GM18870 (cell line): Measurements from ENCODE around the gene ACTBL2.
"Not testable (repeated sequence)": the region's sequence is repeated elsewhere in the genome, so short reads cannot be mapped to it uniquely, and the experiment has no call there.

ENCODE experiments used
- ATAC-seq: cut with Tn5 transposase; IDR thresholded peaks from one replicate; pipeline ENCODE4 v1.9.1; 2021; ENCODE audit warnings: moderate library complexity; ENCODE audit not compliant: unreplicated experiment

Gene ACTBL2

DNA sequence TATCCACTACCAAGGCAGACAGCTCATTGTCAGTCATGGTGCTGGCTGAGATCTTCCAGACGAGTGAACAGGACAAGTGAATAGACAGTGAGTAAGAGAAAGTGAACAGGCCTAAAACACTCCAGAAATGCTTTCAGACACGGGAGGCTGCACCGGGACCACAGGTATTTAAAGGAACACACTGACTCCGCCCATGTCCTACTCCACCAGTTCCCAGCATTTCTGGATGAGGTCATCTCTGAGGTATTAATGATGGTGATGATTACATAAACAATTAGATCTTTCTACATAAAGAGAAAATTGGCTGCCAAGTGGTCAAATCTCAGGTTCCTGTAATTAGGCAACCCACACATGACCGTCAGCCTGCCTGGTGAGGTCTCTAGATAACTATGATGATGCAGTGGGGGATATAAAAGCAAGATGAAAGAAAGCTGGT is at the start of gene ACTBL2:
Gene ACTBL2, minus strand, starts transcription at position 141 of the 436 bp plus-strand sequence. Its CDS starts 104 bp downstream, at position 37.
- no peak for ATAC-seq

DNA sequence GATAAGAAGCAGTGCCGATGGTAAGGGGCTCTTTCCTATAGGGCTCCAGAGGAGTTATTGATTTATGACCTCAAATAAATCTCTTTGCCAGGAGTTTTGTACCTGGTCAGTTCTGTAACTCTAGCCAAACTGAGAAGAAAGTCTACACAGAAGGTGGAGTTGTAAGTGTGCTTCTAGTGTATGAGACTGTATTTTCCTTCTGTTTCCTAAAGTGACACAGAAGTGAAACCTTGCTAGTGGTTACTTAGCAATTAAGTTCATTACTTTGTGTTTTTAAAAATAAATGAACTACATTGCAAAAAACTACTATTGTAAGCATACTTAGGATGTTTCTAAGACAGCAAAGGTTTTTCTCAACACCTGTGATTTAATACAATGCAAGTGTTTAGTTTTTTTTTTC is 48.7 kb upstream of the ACTBL2 start:
- peak; percentile 55 for ATAC-seq

GRCh38 chr5:57529864-57530263 is 47.3 kb upstream of the ACTBL2 start:
- no peak for ATAC-seq

GRCh38 chr5:57527870-57528269 is 45.3 kb upstream of the ACTBL2 start:
- no peak for ATAC-seq

GRCh38 chr5:57524348-57525060 is 41.9 kb upstream of the ACTBL2 start:
- no peak for ATAC-seq

- ATAC-seq, result not testable (repeated sequence)
Measured at GRCh38 chr5:57522477-57522876, 39.9 kb upstream of the ACTBL2 start.

- not testable (repeated sequence) for ATAC-seq
Measured at GRCh38 chr5:57518415-57518814, 35.8 kb upstream of the ACTBL2 start.

DNA sequence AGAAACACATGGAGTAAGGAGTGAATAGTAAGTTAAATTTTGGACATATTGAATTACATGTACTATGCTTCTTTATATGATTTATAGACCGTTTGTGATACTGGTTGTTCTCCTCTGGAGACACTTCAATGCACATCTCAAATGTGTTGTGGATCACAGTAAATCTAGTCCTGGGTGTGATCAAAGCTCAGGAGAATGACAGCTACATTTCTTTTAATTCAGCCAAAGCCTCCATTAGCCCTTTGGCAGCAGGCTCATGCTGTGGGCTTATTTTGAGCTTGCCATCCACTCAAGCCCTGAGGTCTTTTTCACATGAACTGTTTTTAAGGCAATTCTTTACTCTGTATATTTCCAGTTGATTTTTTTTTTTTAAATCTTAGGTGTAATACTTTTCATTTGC is 34.6 kb upstream of the ACTBL2 start:
- ATAC-seq, result no peak

DNA sequence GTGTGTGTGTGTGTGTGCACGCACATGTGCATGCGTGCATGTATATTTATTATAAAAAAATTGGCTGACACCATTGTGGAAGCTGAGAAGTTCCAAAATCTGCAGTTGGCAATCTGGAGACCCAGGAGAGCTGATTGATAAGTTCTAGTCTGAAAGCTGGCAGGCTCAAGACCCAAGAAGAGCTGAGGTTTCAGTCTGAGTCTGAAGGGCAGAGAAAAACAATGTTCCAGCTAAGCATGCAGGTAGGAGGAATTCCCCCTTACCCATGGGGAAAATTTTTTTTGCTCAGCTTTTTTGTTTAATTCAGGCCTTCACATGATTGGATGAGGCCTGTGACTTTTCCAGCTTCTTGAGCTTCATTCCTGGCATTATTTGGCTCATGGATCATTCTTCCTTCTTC is 31.2 kb upstream of the ACTBL2 start:
- no peak for ATAC-seq

- ATAC-seq, result no peak
Measured at GRCh38 chr5:57511321-57511720, 28.7 kb upstream of the ACTBL2 start.

DNA sequence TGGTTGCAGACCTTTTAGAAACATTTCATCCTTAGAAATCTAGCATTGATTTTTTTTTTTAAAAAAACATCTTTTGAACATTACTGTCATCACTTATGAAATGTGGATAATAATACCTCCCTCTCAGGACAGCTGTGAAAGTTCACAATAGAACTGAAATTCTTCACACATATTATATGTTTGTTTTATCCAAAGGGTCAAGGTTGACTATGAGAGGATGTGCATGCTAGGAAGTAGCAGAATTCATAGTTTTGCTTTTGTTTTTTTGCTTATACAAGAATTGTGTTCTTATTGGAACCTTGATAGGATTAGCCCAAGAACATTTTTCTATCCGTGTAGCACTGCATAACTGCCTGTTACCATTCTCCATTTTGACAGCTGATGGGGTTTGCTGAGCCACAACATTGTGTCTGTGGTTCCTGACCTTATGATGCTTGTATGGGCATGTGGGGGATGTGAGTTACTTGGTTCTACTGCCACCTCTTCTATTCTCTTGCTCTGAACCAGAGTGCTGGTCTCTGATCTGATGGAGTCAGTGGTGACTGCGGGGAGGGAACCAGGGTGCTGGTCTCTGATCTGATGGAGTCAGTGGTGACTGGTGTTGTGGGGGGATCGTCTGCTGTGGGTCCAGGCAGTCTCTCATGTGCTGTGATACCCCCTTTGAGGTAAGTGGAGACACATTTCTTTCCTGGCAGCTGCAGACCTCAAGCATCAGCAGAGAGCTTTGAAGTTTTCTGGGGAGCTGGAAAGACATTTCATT is 27.1 kb upstream of the ACTBL2 start:
- ATAC-seq, result no peak

- no peak for ATAC-seq
Measured at GRCh38 chr5:57508211-57508610, 25.6 kb upstream of the ACTBL2 start.

DNA sequence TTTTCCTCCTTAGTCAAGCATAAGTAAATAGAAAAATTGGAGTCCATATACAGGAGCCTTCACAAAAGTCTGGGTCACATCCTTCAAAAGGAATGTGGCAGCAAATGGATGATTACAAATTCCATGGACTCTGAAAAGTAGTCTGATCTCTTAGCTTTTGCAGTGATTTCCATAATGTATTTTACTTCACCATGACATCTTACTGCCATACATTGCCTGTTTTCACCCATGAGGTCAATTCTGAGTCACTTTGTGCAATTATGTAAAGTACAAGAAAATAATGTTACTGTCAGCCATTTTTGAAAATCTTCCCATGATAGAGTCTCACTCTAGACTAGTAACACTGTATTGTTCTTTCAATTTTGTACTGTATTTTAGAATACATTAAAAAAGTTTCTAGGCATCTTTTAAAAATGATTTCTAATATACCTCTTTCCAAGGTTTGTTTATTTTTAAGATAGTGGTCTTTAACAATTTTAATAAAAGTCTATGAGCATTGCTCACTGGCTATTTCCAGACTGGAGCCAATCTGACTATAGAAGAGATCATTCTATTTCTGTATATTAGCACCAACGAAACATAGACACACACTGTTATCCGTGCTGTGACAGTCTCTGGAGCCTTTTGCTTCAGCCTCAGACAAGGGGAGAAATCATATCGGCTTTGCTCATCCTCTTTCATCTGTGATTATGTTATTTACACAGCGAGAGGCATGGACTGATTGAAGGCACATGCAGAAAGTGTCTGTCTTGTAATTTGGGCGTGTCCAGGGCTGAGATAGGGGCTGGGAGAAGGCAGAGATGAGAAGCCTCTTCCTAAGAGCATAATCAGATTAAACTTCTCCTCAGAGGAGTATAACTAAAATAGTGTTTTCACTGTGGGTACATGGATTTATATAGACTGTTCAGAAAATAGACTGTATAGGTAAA is 22.9 kb upstream of the ACTBL2 start:
- ATAC-seq, result no peak

DNA sequence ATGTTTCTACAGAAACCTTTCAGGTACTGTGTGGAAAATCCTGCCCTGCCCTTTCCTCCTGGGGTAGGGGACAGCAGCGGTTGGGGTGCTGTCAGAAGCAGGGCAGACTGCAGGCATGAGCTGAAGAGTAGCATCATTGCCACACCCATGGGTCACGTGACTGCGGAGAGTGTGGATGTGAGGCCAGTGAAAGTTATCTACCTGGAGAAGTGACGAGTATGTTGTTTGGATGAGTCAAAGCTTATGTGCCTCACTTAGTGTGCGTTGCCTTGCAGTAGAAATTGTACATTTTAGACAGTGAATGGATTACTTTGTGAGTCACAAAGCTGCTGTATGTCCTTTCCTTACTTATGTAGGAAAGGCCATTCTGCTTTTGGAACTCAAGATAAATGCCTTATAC is 21.7 kb upstream of the ACTBL2 start:
- no peak for ATAC-seq

DNA sequence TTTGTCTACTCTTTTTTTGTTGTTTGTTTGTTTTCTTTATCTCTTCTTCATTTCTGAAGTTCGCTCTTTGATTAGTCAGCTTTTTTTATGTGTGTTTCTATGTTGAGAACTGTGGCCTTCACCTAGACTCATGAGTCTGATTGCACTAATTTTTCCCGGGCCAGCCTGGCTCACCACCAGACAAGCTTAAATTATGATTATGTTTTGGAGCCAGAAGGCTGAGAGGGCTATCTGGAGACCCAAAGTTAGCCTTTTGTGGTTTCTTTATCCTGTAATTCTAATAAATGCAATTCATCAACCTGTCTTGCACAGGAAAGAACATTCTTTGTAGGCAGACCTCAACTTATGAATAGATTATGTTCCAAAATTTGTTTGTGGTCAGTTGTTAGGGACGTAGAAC is 20.8 kb upstream of the ACTBL2 start:
- no peak for ATAC-seq

DNA sequence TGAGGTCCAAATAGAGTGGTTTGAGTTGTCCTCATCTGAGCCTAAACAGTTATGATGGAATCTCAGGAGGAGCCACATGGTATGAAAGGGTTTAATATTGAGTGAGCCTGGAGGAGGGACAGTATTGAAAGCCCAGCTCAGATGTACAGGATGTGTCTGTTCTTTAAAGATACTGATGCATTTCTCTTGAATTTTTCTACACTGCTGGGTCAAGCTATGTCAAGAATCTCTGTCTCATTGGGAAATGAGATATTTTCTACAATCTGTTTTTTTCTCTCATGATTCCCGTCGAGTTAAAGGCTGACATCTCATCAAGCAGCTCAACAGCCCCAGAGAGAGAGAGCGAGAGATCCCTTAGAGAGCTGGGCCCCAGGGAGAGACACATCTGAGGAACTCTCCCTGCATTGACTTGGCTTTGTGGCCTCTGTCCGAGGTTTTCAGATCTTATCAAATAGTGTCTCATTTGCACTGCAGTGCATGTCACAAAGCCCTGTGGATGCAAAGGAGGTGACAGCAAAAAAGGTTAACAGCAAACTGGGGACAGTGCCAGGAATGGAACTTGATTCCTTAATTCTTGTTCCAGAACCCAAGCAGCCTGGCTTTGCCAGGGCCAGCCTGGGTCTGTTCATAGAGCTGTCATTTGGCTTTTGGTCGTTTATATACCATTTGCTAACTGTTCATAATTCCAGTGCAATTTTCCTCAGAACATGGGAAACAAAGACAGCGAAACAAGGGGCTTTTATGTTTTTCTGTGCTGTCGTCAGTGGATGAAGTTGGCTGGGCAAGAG is 19.0 kb upstream of the ACTBL2 start:
- ATAC-seq, result no peak

DNA sequence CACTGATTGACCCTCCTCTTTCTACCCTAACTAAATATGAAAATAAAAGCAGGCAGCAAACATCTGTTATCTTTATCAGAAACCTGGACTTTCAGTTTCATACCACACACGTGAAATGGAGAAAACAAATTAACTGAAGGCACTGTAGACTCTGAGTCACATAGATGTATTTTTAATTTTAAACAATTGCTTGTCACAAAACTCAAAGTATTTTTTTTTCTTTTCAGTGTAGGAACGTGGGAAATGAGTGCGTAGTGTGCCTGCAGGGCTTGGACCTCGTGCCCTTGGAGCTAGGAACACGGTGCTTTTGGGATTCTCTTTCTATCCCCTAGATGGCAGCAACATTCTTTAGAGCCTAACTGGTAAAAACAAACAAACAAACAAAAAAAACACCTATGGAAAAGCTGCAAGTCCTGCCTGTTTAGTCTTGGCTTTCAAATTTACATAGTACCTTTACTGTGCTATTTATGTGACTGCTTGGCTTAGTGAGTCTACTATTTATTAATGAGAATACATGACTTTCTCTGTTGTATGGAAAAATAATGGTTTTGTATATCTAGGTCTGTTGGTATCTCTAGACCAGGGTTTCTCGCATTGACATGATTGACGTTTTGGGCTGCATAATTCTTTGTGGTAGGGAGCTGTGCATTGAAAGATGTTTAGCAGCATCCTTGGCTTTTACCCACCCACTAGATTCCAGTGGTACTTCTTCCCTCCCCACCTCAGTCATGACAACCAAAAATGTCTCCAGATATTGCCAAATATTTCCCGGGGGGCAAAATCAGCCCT is 16.8 kb upstream of the ACTBL2 start:
- ATAC-seq, result peak; percentile 94

DNA sequence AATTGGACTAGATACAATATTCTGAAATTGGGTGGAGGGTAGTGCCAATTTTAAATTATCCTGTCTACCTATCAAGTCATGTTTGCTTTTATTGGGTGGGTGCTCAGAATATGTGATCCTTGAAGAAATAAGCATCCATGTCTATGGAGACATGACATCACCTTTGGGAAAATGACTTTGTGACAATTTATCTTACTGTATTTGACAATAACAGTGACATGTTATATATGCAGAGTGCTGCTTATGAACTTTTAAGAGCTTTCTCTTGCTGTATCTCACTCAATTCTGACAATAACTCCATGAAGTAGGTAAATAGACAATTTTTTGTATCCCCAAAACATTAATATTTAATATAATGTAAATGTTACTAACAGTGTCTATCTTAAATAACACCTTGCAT is 15.1 kb upstream of the ACTBL2 start:
- no peak for ATAC-seq

DNA sequence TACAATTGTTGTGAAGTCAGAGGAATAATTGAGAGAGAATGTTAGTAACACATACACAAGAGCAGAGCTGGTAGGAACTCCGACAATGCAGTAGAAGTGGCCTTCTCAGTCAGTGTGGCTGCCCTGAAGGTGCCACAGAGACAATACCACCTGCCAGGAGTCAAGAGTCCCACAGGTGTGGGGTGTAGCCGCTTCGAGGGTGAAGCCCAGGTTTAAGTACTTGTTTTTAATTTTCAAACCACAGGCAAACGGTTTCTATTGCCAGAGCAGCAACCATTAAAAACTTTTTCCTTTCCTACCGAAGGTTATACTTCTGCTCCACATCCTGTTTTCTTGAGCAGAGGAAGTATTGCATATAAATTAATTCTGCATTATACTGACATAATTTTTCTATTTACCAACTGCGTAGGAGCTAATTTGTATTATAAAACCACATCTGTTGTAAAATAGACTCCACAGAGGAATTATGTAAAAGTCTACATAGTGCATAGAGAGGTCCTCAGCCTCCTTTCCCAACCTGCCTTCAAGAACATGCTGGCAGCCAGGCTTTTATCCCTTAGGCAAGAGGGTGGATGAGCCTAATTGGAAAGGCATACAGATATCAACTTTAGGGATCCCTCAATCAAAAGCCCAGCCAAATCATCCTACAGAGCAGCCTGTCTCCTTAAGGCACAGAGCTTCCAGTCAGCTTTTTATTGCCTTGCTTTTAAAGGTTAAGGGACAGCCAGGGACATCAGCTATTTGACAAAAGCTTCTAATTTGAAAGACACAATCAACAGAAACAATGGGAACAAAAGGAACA is 12.9 kb upstream of the ACTBL2 start:
- ATAC-seq, result no peak
